GM10248 (cell line): ENCODE data around the gene ARHGAP19.

ENCODE experiments used
- CTCF ChIA-PET: fragments of 300-600 bp; sonication (Branson Sonifier 250); formaldehyde crosslinking; extraction: SDS; loops from one replicate; lab custom pipeline; 2021; ENCODE audit warnings: antibody characterized with exemption; lab: Yijun Ruan, JAX
- POLR2A ChIA-PET: fragments of 350-650 bp; sonication (Branson Sonifier 250); formaldehyde crosslinking; extraction: SDS; loops from one replicate; lab custom pipeline; 2020; ENCODE audit warnings: antibody characterized with exemption; lab: Yijun Ruan, JAX
- DNase-seq: peaks from one replicate; pipeline ENCODE4 v3.0.0; 2012; ENCODE audit errors: extremely low spot score
- TF ChIP-seq, protein P1 (sequence below): IDR thresholded peaks from 2 replicates; pipeline ENCODE4 v1.5.1; 2012; ENCODE audit warnings: mild to moderate bottlenecking, low read depth; ENCODE audit errors: extremely low read depth, missing control alignments, control extremely low read depth

Gene ARHGAP19

GRCh38 chr10:97183314-97183713 is 109.1 kb downstream of the ARHGAP19 start:
- ChIA-PET CTCF (interaction anchor here (3.1 to 6.9 kb wide), 2 partner anchors 14 to 111 kb away, joined by 11 to 41 read pairs; no protein-coding TSS in a partner anchor), POLR2A (no interaction called here)
- TF ChIP-seq, protein P1, sequence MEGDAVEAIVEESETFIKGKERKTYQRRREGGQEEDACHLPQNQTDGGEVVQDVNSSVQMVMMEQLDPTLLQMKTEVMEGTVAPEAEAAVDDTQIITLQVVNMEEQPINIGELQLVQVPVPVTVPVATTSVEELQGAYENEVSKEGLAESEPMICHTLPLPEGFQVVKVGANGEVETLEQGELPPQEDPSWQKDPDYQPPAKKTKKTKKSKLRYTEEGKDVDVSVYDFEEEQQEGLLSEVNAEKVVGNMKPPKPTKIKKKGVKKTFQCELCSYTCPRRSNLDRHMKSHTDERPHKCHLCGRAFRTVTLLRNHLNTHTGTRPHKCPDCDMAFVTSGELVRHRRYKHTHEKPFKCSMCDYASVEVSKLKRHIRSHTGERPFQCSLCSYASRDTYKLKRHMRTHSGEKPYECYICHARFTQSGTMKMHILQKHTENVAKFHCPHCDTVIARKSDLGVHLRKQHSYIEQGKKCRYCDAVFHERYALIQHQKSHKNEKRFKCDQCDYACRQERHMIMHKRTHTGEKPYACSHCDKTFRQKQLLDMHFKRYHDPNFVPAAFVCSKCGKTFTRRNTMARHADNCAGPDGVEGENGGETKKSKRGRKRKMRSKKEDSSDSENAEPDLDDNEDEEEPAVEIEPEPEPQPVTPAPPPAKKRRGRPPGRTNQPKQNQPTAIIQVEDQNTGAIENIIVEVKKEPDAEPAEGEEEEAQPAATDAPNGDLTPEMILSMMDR: no peak
- DNase-seq: no peak

DNA sequence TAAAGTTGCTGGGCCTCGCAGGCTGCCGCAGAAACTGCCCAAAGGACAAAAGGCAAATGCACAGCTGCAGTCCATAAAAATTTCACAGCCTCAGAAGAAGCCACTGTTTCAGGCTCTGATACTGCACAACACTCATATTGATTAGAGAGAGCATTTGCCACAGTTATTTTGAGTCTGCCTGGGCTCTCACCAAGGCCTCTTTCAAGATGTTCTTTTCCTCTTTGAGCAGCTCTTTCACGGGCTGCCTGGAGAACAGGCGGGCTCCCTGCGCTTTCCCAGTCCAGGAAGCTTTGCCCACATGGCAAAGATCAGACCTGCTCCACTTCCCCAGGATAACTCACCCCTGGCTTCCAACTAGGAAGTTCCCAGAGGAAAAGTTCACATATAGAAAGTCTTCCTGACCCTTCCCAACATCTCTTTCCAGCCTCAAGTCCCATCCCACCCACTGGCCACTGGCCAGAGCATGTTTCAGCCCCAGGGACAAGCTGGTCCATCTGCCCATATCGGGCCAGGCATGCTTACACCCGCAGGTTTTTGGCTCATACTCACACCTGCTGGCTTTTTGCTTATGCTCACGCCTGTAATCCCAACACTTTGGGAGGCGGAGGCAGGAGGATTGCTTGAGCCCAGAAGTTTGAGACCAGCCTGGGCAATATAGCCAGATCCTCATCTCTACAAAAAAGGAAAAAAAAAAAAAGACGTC is 110.0 kb downstream of the ARHGAP19 start:
- ChIA-PET POLR2A (no interaction called here), CTCF (interaction anchor here (0.8 to 6.9 kb wide), 5 partner anchors 11 to 145 kb away, joined by 5 to 41 read pairs (median 11); no protein-coding TSS in a partner anchor)
- no peak for DNase-seq
- TF ChIP-seq, protein P1: no peak

- CTCF ChIA-PET: interaction anchor here (1.2 to 8.1 kb wide), 3 partner anchors 16 to 99 kb away, joined by 3 to 38 read pairs (median 15); no protein-coding TSS in a partner anchor
- TF ChIP-seq, protein P1: no peak
- no peak for DNase-seq
- POLR2A ChIA-PET: no interaction called here
Observed at GRCh38 chr10:97180986-97181385, 111.5 kb downstream of the ARHGAP19 start.

DNA sequence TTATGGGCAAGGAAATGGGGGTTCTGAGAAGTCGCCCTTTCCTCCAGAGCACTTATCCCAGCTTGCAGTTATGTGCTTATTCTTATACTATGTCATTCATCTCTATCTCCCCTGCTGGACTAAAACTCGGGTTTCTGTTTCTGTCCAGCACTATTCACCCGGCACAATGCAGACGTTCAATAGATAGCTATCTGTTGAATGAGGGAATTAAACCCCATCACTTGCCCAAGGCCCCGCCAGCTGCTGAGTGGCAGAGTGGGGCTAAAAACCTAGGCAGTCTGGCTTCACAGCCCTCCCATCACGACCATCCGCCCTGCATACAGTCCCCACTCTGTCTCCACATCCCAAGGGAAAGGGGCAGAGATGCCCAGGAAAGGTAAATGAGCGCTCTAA is 112.1 kb downstream of the ARHGAP19 start:
- CTCF ChIA-PET: interaction anchor here (1.2 to 8.1 kb wide), 4 partner anchors 17 to 143 kb away, joined by 3 to 38 read pairs (median 10); no protein-coding TSS in a partner anchor
- POLR2A ChIA-PET: no interaction called here
- DNase-seq: no peak
- TF ChIP-seq, protein P1: no peak

GRCh38 chr10:97179731-97180362 is 112.6 kb downstream of the ARHGAP19 start:
- POLR2A ChIA-PET: no interaction called here
- no peak for DNase-seq
- TF ChIP-seq, protein P1: no peak
- CTCF ChIA-PET: interaction anchor here (1.0 to 8.1 kb wide), 6 partner anchors 18 to 142 kb away, joined by 3 to 38 read pairs (median 4); no protein-coding TSS in a partner anchor

GRCh38 chr10:97179311-97179710 is 113.1 kb downstream of the ARHGAP19 start:
- TF ChIP-seq, protein P1: no peak
- CTCF ChIA-PET: interaction anchor here (1.0 to 8.1 kb wide), 5 partner anchors 18 to 142 kb away, joined by 4 to 38 read pairs (median 5); no protein-coding TSS in a partner anchor
- POLR2A ChIA-PET: no interaction called here
- DNase-seq: no peak
